IPS DF 4.7 (cell line): Measurements from ENCODE around the gene LARP1.
"Not testable (repeated sequence)": the region's sequence is repeated elsewhere in the genome, so short reads cannot be mapped to it uniquely, and the experiment has no call there.

Source experiments
- DNase-seq: peaks from one replicate; pipeline ENCODE4 v3.0.0-alpha.2; 2013; ENCODE audit warnings: low spot score; ENCODE audit errors: extremely low read depth

The LARP1 gene

DNA sequence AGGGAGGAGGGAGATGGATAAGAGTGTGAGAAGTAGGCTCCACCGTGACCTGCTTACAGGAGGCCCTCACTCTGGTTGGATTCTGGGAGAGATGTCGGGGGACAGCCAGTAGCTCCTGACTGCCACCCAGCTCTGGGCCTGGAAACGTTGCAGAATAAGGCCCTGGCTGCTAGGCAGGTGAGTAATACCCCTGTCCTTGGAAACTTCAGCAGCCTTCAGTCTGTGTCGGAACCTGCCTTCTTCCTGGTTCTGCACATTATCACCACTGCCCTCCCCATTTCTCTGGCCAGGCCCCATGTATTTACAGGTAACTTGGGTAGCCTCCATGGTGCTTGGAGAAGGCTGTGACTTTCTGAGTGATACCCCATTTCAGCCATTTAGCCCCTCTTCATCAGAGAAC, 68.4 kb downstream of the LARP1 start:
- no peak for DNase-seq

DNA sequence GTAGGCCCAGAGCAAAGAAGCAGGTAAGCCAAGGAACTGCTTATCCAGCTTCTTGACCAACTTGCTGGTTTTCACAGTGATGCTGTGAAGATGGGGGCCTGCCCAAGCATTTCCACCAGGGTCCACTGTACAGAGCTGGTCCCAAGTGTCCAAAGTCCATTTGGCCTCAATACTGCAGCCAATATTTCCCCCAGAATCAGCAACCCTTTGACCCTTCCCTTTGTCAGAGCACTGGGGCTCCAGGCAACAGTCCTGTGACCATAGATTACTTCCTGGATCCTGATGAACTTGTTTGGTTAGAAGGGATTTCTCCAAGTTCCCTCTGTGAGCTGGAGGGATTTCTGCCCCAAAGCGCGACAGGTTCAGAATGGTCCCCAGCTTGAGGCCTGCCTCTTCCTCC, 68.9 kb downstream of the LARP1 start:
- no peak for DNase-seq

DNA sequence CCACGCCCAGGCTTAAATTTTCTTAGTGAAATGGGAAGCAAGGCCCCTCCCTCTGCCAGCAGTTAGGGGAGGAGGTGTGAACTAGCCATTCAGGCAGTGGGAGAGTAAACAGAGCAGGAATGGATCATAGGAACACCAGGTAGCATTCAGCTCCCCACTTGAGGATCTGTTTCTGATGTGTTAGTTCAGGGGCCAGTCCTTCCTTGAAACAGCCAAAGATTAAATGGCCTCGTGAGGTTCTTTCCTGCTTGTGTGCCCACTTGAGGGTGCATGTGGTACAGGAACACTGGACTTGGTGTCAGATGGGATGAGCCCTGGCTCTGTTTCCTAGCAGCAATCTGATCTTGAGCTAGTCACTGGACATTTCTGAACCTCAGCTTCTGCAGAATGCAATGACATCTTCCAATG, 74.0 kb downstream of the LARP1 start:
- DNase-seq: no peak

DNA sequence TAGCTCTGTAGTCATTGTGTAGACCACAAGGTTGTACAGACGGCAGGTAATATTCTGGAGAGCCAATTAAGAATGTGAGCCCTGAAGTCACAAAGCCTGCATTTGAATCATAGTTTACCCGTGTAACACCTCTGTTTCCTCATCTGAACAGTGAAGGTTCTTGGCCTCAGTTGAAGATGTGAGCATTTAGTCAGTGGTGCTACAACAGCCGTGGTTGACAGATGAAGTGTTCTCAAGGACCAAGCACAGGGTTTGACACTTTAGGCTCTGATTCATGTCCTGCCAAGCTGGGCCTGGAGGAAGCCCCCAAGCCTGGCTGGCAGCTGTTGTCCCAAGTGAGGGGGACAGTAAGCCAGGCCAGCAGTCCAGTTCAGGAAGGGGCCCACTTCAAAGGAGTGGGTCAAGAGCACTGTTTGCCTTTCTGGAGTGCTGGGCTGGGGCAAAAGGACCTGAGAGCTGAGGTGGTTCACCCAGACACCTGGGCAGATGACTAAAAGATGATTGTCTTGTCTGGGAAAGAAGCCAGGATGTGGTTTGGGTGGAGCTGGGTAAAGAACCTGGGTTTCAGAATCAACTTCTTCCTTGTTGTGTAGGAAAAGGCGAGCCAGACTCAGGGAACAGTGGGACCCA, 74.5 kb downstream of the LARP1 start:
- no peak for DNase-seq

DNA sequence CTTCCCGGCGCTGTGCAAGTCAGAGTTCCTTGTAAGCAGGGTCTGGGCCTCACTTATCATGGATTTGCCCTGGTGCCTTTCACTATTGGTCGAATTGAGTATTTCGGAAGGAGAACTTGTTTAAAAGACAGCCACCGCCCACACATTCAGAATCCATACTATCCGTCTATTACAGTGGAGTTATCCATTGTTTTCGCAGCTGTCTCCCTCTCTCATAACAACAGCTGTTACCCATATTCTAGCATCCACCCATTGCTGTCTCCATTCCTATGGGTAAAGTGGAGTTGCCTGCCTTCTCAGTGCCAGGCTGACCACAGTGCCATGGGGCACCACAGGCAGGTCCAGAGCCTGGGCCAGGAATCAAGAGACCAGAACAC, 75.0 kb downstream of the LARP1 start:
- no peak for DNase-seq

DNA sequence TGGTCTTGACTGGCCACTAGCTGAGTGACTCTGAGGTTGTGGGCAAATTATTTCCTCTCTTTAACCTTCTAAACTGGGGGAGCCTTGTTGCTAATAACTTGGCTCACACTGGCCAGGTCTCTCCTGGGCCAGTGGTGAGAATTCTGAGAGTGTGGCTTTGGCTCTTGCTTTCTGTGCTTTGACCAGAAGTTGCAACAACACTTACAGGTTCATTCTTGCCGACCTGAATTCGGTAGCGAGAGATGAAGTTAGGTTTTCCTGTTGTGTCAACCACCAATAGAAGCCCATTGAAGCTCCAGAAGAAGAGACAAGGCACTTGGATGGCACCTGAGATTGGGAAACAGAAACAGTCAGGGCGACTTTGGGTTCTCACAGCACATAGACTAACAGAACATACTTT, 75.4 kb downstream of the LARP1 start:
- DNase-seq: no peak

DNA sequence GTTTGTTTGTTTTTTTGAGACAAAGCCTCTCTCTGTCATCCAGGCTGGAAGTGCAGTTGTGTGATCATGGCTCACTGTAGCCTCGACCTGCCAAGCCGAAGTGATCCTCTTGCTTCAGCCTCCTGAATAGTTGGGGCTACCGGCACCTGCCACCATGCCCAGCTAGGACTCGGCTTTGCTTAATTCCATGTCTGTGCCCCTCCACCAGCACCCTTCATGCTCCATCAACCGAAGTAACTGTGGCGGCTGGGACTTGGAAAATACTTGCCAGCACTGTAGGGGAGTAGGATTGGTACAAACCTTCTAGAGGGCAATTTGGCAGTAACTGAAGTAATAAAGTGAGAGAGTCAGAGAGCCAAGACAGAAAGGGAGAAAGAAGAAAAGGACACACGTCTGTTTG, 76.3 kb downstream of the LARP1 start:
- no peak for DNase-seq

DNA sequence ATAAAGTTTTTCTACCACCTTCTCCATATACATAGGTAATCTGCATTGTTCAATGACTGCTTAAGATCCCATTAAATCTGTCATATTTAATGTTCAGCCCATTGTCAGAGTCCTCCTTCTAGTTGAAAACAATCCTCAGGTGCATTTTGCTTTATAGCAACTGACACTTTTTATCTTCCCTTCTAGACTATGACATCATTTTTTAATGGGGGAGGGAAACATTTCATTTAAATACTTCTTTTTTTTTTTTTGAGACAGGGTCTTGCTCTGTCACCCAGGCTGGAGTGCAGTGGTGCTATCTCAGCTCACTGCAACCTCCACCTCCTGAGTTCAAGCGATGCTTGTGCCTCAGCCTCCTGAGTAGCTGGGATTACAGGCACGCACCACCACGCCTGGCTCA, 77.6 kb downstream of the LARP1 start:
- not testable (repeated sequence) for DNase-seq

DNA sequence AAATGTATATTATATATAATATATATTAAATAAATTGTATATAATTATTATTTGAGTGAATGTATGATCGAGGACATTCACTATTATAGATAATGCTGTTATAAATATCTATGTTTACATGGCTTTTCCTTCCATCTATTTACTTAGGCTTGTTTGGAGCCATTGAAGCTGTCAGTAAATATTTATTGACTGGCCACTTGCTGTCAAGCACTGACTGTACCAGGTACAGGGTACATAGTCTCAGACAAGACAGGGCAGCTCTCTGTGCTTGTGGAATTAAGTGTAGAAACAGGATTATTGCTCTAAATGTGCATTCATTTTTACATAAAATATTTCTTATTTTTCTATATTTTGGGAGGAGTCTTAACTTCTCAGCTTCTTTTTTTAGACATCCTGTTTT, 78.9 kb downstream of the LARP1 start:
- no peak for DNase-seq

DNA sequence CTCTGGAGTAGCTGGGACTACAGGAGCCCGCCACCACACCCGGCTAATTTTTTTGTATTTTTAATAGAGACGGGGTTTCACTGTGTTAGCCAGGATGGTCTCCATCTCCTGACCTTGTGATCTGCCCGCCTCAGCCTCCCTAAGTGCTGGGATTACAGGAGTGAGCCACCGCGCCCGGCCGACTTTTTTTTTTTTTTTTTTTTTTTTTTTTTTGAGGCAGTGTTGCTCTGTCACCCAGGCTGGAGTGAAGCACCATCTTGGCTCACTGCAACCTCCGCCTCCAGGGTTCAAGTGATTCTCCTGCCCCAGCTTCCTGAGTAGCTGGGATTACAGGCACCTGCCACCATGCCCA, 80.5 kb downstream of the LARP1 start:
- DNase-seq: not testable (repeated sequence)

DNA sequence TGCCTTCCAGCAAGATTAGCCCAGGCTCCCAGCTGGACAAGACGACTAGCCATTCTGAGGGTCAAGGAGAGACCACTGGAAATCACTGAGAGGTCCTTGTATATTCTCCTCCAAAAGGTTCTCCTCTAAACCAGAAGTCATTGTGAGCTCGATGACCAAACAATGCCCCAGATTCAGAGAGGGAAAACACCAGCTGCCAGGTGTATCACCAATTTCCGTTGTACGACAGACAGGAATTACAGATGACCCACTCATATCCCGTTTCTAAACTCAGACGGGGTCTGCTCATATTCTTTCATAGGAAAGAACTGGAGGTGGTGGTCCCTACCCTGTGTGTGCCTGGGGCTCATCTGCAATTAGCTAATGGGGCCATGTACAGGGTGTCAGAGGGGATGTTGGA, 81.0 kb downstream of the LARP1 start:
- DNase-seq: no peak

DNA sequence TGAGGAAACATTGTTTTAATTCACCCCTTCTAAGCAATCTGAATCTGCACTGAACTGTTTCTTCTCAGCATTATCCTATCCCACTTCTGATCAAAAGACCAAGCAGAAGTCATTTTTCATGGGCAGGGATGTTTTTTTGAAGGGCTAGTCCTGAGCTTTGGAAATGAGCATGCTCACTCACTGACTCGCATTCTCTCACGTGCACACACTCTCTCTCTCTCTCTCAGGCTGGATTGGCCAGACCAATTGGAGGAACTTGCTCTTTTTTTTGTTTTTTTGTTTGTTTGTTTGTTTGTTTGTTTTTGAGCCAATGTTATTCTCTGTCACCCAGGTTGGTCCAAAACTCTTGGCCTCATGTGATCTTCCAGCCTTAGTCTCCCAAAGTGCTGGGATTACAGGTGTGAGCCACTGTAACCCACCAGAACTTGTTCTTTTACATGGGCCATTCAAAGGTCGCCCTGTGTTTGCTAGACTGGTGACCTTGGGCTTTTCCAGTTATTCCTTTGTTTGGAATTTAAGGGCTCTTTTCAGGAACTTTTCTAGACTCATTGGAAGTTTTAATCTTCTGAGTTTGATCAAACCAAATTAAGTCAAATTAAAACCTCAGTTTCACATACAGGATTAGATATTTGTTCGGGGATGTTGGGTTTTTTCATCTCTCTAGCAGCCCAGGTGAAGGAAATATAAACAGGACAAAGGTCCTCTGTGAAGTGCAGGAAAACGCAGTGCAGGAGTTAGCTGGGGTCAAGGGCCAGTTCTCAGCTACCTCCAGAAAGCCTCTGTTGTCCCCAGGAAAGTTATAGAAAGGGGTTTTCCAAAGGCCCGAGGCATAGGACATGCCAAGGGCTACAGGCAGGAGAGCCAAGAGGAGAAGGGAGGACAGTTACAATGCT, 82.1 kb downstream of the LARP1 start:
- DNase-seq: no peak

DNA sequence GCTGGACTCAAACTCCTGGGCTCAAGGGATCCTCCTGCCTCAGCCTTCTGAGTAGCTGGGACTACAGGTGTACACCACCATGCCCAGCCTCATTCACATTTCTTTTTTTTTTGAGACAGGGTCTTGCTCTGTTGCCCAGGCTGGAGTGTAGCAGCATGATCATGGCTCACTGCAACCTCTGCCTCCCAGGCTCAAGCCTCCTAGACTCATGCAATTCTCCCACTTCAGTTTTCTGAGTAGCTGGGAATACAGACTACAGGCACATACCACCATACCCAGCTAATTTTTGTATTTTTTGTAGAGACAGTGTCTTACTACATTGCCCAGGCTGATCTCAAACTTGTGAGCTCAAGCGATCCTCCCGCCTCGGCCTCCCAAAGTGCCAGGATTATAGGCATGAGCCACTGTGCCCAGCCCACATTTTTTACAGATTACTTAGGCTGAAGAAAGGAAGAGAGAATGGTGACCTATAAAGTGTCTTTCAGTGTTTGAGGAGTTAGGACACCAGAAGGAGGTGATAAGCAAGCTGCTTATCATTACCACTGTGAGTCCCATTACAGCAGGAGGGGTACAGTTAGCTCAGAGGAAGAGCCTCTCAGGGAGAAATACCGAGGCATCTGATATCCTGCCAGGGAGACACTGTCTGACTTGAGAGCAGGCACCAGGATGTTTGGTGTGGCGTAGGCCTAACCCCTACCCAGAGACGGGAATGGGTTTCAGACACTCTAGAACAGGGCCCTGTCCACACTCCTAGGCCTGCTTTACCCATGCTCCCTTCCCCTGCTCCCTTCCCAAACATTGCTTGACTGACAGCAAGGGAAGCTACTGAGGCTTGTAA, 85.5 kb downstream of the LARP1 start:
- no peak for DNase-seq

DNA sequence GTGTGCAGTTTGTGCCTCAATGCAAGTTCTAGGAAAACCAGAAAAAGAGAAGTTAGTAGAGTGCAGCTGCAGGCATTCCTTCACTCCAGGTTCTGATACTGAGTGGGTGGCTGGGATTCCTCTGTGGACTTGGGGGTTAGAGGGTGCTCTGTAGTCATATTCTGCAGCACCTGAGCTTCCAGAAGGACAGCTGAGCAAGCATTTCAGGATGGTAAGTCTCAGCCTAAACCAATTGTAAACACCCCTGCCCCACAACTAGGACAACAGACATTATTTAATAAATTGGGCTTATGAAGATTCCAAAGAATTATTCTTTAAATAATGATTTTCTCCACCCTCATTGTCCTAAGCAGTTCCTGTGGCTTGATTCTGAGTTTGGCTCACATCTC, 86.1 kb downstream of the LARP1 start:
- no peak for DNase-seq

DNA sequence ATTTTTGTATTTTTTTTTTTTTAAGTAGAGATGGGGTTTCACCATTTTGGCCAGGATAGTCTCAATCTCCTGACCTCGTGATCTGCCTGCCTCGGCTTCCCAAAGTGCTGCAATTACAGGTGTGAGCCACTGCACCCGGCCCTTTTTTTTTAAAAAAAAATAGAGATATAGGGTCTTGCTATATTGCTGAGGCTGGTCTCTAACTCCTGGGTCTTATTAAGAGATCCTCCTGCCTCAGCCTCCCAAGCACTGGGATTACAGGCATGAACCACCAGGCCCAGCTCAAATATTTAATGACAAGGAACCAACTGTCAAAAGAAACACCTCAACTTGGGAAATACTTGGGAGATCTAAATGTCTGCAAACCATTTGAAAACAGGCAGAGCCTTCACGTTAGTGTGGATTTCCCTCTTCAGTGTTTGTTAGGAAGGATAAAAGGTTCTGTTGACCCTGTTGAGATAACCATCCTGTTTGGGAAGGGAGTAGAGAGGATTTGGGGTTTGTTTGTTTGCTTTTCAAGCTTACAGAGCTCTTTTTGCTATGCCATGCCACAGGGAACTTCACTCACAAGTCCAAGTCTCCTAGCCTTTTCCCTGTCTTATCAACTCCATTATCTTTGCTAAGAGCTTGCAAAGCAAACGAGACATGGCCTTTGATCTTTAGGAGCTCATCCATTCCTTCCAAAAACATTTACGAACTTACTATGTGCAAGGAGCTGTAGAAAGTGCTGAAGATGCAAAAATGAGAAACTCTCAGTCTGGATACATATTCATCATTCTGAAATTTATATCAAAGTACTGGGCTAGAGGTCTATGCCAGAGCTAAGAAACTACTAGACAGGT, 87.7 kb downstream of the LARP1 start:
- DNase-seq: no peak

DNA sequence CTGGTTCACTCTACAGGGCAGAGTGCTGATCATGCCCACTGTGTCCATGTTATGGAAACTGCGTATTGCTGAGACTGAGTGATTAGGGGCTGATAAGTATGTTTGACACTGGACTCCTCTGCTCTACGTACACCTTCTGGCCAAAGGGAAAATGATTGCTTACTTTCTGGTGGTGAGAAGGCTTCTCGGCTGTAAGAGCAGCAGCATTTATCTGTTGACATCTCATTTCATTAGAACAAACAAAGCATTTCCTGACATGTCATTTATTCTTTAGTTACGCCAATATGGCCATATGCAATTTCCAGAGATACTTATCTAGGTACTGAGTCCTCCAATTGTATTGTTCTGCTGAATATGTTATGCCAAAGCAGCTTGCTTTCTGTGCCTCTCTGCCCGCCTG, 89.6 kb downstream of the LARP1 start:
- DNase-seq: no peak

DNA sequence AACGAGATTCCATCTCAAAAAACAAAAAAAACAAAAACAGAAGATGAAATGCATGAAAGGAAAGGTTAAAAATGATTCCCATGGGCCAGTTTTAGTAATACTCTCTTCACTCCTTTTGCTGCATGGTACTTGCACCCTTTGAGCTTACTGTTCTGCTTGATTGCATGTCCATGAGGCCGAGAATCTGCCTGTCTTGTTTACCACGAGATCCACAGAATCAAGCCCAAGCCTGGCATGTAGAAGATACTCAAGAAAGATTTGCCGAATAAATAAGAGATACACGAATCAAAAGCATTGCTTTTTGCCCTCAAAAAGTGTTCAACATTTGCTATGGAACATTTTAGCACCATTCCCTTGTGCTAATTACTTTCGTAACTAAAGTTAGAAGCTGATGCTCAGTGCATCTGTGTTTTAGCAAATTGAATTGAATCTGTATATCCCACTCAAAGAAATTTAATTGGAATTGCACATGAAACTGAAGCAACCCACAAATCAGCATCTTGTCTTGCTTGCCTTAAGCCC, 94.1 kb downstream of the LARP1 start:
- DNase-seq: no peak

DNA sequence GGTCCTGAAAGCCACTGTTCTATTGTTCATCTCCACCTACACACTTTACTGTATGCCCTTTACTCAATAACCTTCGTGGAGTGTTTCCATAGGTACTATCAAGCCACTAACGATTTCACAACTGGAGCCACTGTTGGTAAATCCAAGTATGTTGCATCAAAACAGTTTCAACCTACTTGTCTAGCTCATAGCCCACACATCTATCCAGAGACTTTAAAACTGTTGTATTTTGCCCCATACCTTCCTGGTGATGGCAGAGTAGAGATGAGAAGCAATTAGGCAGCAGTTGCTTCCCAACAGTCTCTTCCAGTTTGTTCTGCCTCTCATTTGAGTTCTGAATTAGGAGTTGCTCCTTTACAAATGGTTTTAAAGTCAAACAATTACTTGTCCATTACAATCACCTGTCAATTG, 94.6 kb downstream of the LARP1 start:
- DNase-seq: no peak

DNA sequence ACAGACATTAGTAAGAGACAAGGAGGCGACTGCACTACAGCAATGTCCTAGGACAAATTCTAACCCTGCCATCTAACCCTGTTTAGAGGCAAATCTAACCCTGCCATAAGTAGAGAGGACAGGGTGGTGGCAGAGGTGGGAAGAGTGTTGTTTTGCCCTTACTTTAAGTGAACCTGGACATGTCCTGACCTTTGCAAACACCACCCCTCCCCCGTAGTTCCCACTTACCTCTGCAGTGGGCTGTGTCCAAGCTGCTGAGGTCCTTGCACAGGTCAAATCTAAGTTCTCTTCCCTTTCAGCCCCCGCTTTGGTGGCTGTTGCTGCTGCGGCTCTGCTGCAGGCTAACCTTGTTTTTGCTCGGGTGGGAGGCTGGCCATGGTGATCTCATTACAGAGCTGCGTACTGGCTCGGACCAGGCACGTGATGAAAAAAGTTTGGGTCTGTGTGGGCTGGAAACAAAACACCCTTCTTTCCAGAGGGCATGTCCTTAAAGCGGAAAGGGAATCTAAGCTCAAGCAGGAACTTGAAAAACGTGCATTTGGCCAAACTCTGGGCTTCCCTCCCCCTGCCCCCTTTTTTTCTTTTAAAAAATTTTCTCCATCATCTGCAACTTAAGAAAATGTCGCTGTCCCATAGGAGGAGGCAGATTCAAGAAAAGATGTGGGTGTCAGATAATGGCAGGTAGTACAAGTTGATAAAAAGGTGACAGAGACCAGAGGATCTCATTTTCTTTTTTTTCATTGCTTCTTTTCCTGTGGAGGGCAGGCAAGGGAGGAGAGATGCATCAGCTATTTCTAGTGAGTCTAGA, 95.3 kb downstream of the LARP1 start, which contains the start of gene FAXDC2:
Gene FAXDC2, minus strand, starts transcription at position 349 of the 808 bp plus-strand sequence. CDS start 12,425 bp downstream, outside the sequence.
- DNase-seq: no peak

DNA sequence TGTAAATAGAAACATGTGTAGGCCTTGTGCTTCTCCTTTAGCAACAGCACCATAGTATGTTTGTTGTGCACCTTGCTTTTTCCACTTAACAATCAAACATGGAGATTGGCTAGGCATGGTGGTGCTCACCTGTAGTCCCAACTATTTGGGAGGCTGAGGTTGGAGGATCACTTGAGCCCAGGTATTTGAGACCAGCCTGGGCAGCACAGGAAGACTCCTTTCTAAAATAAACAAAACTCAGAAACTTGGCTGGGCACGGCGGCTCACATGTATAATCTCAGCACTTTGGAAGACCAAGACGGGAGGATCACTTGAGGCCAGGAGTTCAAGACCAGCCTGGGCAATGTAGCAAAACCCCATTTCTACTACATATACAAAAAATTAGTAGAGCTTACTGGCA, 96.2 kb downstream of the LARP1 start:
- no peak for DNase-seq
